HG03039 (cell line): Measurements from ENCODE around the gene MAP7D2.

ENCODE experiments used
- ATAC-seq: cut with Tn5 transposase; IDR thresholded peaks from one replicate; pipeline ENCODE4 v1.9.1; 2021; ENCODE audit warnings: mild to moderate bottlenecking, moderate library complexity; ENCODE audit not compliant: unreplicated experiment

Gene MAP7D2

GRCh38 chrX:19981947-19982346, 134.8 kb downstream of the MAP7D2 start:
- no peak for ATAC-seq

DNA sequence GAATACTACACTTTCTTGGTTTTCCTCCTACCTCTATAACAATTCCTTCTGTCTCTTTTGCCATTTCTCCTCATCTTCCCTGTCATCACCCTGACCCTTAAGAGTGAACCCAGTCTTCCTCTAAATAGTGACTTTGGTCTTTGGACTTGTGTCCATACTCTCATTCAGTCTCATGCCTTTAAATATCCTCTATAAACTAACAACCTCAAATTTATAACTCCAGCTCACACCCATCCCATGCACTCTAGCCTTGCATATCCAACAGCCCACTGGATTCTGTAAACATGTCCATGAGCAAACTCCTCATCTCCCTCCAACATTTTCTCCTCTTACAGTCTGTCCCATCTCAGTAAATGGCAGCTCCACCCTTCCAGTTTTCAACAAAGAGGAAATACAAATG, 140.9 kb downstream of the MAP7D2 start:
- ATAC-seq: no peak

- no peak for ATAC-seq
Measured at GRCh38 chrX:19972984-19973383, 143.7 kb downstream of the MAP7D2 start.

- ATAC-seq: no peak
Measured at GRCh38 chrX:19968276-19968675, 148.4 kb downstream of the MAP7D2 start.

GRCh38 chrX:19966056-19966455, 150.7 kb downstream of the MAP7D2 start:
- ATAC-seq: no peak

DNA sequence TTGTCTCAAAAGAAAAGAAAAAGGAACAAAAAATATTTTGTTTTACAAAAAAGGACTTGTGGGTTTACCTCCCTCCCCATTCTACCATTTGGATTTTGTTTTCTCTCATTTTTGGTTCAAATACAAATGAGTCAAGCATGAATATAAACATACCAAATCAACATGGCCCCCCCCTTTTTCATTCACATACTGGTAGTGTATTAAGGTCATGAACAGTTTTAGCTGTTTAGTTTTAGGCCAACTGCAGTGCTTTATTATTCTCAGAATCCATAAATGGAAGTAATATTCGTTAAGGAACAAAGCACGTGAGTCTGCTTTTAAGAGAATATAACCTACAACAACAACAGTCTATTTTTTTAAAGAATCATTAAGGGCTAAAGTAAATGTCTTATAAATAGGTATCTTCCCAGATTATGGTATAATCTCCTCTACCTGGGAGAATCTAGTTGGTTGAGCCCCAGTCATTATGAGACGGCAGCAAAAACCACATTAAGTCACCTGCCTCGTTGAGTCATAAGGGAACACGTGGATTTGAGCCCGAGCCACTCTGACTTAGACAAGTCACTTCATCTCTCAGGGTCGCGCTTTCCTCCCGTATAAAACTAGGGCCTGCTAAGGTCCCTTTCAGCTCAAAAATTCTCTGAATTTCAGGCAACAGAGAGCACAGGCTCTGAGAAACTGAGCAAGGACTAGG, 152.5 kb downstream of the MAP7D2 start:
- peak; percentile 79 for ATAC-seq

- ATAC-seq: no peak
Measured at GRCh38 chrX:19960913-19961312, 155.8 kb downstream of the MAP7D2 start.

- no peak for ATAC-seq
Measured at GRCh38 chrX:19958552-19959486, 157.9 kb downstream of the MAP7D2 start.

DNA sequence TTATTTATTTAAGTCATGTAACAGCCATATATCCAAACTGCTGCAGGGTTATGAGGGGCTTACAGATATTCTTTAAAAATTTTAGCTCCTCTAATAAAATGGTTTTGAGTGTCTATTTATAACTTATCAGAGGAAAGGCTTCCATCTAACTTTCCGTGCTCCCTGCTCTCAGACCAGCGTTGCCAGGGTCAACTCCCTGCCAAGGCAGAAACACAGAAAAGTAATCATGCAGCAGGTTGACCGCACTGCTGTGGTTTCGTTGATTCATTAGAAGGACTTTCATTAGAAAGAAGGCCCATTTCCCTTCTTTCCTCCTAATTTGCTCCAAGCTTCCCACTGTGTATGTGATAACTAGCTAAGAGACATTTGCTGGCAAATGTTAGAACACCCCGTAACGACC, 159.8 kb downstream of the MAP7D2 start:
- no peak for ATAC-seq
